Endodermal cell (in vitro differentiated cells): Measurements from ENCODE around the gene CDH15. TPM values are rescaled to one million over a fixed set of nuclear protein-coding genes. Genes with fewer than 3 reads are reported as not detected.
A peak's percentile ranks its signal among the peaks of the same experiment; 100 is the strongest.

Source experiments
- DNase-seq: peaks from one replicate; pipeline ENCODE4 v3.0.0-alpha.2; 2017
- H3K27ac ChIP-seq: 2 replicates; pipeline ENCODE4 v1.5.1; 2013; ENCODE audit warnings: mild to moderate bottlenecking, low read depth, low read length, moderate library complexity
- H3K27me3 ChIP-seq: 2 replicates; pipeline ENCODE4 v1.6.1; 2013; ENCODE audit warnings: mild to moderate bottlenecking, low read length, moderate library complexity; ENCODE audit not compliant: insufficient read depth, control insufficient read depth, poor library complexity, severe bottlenecking
- H3K36me3 ChIP-seq: 2 replicates; pipeline ENCODE4 v1.7.0; 2013; ENCODE audit warnings: mild to moderate bottlenecking, low read length, moderate library complexity; ENCODE audit not compliant: control insufficient read depth, insufficient read depth
- H3K4me1 ChIP-seq: one replicate; pipeline ENCODE4 v1.7.0; 2013; ENCODE audit warnings: low read length; ENCODE audit not compliant: control insufficient read depth, insufficient read depth
- H3K4me3 ChIP-seq: 2 replicates; pipeline ENCODE4 v1.5.1; 2013; ENCODE audit warnings: mild to moderate bottlenecking, low read length, moderate library complexity
- H3K9ac ChIP-seq: 2 replicates; pipeline ENCODE4 v1.6.1; 2013; ENCODE audit warnings: mild to moderate bottlenecking, low read length, moderate library complexity; ENCODE audit not compliant: poor library complexity, severe bottlenecking; ENCODE audit errors: extremely low read depth
- H3K9me3 ChIP-seq: 2 replicates; pipeline ENCODE4 v1.6.1; 2013; ENCODE audit warnings: mild to moderate bottlenecking, low read length, moderate library complexity; ENCODE audit not compliant: control insufficient read depth
- H3K27ac Mint-ChIP-seq: 2 replicates; pipeline ENCODE4 v1.8.0; 2020; ENCODE audit warnings: mixed read lengths
- H3K27me3 Mint-ChIP-seq: 2 replicates; pipeline ENCODE4 v1.8.0; 2021; ENCODE audit warnings: mild to moderate bottlenecking, mixed read lengths; ENCODE audit not compliant: insufficient read depth
- H3K36me3 Mint-ChIP-seq: 2 replicates; pipeline ENCODE4 v1.8.0; 2020; ENCODE audit warnings: low read depth, mixed read lengths
- H3K4me1 Mint-ChIP-seq: 2 replicates; pipeline ENCODE4 v1.8.0; 2020; ENCODE audit warnings: mixed read lengths
- H3K4me3 Mint-ChIP-seq: 2 replicates; pipeline ENCODE4 v1.8.0; 2020; ENCODE audit warnings: mild to moderate bottlenecking, moderate library complexity, mixed read lengths
- H3K9me3 Mint-ChIP-seq: 2 replicates; pipeline ENCODE4 v1.8.0; 2020; ENCODE audit warnings: mild to moderate bottlenecking, mixed read lengths
- WGBS, 2 experiments: methylation state at CpG; one replicate each; pipeline versions ENCODE4 v1.1.5 to v1.1.7; 2013; ENCODE audit warnings: missing lambda C conversion rate in 2 of 2, mixed read lengths in 1 of 2; ENCODE audit not compliant: insufficient coverage in 1 of 2, insufficient read length in 1 of 2; 5-methylcytosine and 5-hydroxymethylcytosine counted together
- total RNA-seq, 2 donors: library from RNA; stranded (reverse); fragmentation: NEBNext Ultra II Directional in 1 of 2; extraction: Animal tissue kit (Norgen Biotek cat#: 25700) in 1 of 2; gene quantifications; 2 replicates in 1 of 2; 3 replicates in 1 of 2; pipeline ENCODE4 v1.2.1, GENCODE V29; 2021
- TF ChIP-seq, protein P1 (sequence below): fragments of 200-600 bp; sonication (generic); conservative IDR thresholded peaks from 2 replicates; pipeline ENCODE4 v1.5.0; 2021; ENCODE audit warnings: antibody characterized with exemption, mild to moderate bottlenecking

CDH15 gene
- total RNA-seq, 2 donors from 2014 or later = 0.11 to 0.15 TPM

DNA sequence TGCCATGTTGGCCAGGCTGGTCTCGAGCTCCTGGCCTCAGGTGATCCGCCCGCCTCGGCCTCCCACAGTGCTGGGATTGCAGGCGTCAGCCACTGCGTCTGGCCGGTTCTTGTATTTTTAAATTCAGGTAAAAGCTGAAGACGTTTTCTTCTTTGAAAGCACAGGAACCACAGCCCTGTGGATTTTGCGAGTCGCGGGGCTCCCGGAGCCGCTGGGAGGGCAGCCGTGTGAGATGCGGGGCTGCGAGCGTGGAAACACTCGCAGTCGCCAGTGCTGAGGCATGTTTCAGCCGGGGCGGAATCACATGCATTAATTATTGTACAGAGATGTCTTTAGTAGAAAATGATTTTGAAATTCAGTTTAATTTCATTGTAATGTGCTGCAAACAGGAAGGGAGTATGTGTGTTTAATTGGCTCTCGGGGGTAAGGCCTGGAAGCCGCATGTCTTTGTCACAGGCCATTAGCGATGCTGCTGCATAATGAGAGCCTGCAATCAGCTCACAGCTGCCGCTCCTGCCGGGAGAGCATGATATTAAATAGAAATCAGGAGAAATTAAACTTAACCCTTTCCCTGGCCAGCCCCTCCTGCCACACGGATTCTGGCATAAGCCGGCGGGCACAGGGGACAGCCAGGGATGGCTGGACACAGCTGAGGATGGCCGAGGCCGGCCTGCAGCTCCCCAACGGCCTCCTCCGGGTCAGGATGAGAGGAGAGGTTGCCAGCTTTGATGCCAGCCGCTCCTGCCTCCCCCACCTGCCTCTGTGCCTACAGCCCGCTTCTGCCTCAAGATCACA, 35.4 kb upstream of the CDH15 start:
- Mint-ChIP-seq H3K27ac (peak overlapping the region; percentile 81), H3K36me3 (peaks cover 42% of the 10 kb centered on the region), H3K4me3 (no peak overlapping the region), H3K27me3 (no peaks in the 10 kb centered on the region), H3K4me1 (peaks cover 13% of the 10 kb centered on the region), H3K9me3 (no peaks in the 10 kb centered on the region)
- no peak overlapping the region for H3K4me3 ChIP-seq
- no peaks in the 10 kb centered on the region for H3K9me3 ChIP-seq
- H3K36me3 ChIP-seq = peaks cover 15% of the 10 kb centered on the region
- WGBS, 2 experiments = 93 to 96% methylated on average over 28 to 35 of the region's 35 CpGs
- TF ChIP-seq, protein P1, sequence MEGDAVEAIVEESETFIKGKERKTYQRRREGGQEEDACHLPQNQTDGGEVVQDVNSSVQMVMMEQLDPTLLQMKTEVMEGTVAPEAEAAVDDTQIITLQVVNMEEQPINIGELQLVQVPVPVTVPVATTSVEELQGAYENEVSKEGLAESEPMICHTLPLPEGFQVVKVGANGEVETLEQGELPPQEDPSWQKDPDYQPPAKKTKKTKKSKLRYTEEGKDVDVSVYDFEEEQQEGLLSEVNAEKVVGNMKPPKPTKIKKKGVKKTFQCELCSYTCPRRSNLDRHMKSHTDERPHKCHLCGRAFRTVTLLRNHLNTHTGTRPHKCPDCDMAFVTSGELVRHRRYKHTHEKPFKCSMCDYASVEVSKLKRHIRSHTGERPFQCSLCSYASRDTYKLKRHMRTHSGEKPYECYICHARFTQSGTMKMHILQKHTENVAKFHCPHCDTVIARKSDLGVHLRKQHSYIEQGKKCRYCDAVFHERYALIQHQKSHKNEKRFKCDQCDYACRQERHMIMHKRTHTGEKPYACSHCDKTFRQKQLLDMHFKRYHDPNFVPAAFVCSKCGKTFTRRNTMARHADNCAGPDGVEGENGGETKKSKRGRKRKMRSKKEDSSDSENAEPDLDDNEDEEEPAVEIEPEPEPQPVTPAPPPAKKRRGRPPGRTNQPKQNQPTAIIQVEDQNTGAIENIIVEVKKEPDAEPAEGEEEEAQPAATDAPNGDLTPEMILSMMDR = no peak
- no peak overlapping the region for H3K9ac ChIP-seq
- H3K4me1 ChIP-seq = no peaks in the 10 kb centered on the region
- no peaks in the 10 kb centered on the region for H3K27me3 ChIP-seq
- DNase-seq = no peak
- peak overlapping the region; percentile 51 for H3K27ac ChIP-seq

DNA sequence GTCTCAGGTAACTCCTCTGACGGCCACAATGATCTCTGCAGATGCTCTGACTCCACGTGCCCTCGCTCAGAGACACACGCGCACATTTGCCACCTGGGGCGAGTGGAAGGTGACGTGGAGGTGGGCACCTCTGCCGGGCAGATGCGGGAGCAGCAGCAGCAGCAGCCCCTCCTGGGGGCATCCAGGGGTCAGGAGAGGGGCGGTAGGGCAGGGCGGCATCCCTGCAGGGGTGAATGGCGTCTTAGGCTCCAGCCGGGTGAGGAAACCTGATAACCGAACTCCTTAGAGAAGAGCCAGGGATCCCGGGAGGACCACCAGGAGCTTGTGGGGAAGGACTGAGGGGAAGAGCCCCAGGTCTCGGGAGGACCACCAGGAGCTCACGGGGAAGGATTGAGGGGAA, 34.6 kb upstream of the CDH15 start:
- Mint-ChIP-seq H3K9me3 (no peaks in the 10 kb centered on the region), H3K27me3 (no peaks in the 10 kb centered on the region), H3K36me3 (peaks cover 39% of the 10 kb centered on the region), H3K4me1 (peaks cover 13% of the 10 kb centered on the region), H3K4me3 (no peak overlapping the region), H3K27ac (no peak overlapping the region)
- no peak for DNase-seq
- 95 to 97% methylated on average over 13 to 17 of the region's 17 CpGs for WGBS, 2 experiments
- TF ChIP-seq, protein P1 = no peak
- peaks cover 15% of the 10 kb centered on the region for H3K36me3 ChIP-seq
- H3K4me3 ChIP-seq = no peak overlapping the region
- no peak overlapping the region for H3K27ac ChIP-seq
- H3K27me3 ChIP-seq = no peaks in the 10 kb centered on the region
- H3K9me3 ChIP-seq = no peaks in the 10 kb centered on the region
- H3K9ac ChIP-seq = no peak overlapping the region
- H3K4me1 ChIP-seq = no peaks in the 10 kb centered on the region

DNA sequence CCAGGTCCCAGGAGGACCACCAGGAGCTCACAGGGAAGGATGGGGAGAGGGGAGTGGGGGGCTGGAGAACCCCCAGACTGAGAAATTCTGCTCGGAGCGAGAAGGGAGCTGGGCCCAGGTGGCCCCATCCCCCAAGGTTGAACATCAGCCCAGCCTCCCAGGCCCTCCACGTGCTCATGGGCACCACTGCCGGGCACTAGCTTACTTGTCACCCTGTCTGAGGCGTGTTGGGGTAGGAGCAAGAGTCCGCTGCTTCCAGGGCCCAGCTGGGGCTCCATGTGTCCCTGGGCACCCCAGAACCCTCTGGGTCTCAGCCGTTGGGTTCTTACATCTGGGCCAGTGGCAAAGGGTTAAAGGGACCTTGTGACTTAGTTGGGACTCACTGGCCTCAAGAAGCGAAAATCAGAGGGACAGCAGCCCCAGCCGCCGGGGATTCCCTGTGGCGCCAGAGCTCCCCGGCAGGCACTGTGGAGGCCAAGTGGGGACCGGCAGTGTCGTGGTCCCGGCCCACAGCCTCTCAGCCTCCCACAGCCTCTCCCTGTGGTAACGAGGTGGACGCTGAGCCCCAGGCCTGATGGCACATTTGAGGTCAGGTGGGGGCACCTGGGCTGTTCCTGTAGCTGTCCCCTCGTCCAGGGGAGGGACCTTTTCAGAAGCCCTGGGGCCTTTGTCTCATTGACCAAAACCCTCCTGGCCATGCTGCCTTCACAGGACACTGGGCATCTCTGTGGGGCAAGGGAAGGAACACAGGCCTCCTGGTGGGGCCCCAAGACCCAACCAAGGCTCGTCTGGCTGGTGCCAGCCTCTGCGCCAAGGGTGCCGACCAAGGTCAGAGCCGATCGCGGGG, 33.7 kb upstream of the CDH15 start:
- no peak overlapping the region for H3K9ac ChIP-seq
- no peak overlapping the region for H3K4me3 ChIP-seq
- H3K27ac ChIP-seq = no peak overlapping the region
- H3K36me3 ChIP-seq = peaks cover 20% of the 10 kb centered on the region
- Mint-ChIP-seq H3K9me3 (no peaks in the 10 kb centered on the region), H3K27me3 (no peaks in the 10 kb centered on the region), H3K27ac (no peak overlapping the region), H3K36me3 (peaks cover 34% of the 10 kb centered on the region), H3K4me3 (no peak overlapping the region), H3K4me1 (peaks cover 13% of the 10 kb centered on the region)
- H3K4me1 ChIP-seq = no peaks in the 10 kb centered on the region
- H3K27me3 ChIP-seq = no peaks in the 10 kb centered on the region
- TF ChIP-seq, protein P1 = no peak
- DNase-seq = no peak
- WGBS, 2 experiments = 94 to 100% methylated on average over 9 to 24 of the region's 24 CpGs
- H3K9me3 ChIP-seq = no peaks in the 10 kb centered on the region
